Measurements from ENCODE around the gene DOK3.

DNA sequence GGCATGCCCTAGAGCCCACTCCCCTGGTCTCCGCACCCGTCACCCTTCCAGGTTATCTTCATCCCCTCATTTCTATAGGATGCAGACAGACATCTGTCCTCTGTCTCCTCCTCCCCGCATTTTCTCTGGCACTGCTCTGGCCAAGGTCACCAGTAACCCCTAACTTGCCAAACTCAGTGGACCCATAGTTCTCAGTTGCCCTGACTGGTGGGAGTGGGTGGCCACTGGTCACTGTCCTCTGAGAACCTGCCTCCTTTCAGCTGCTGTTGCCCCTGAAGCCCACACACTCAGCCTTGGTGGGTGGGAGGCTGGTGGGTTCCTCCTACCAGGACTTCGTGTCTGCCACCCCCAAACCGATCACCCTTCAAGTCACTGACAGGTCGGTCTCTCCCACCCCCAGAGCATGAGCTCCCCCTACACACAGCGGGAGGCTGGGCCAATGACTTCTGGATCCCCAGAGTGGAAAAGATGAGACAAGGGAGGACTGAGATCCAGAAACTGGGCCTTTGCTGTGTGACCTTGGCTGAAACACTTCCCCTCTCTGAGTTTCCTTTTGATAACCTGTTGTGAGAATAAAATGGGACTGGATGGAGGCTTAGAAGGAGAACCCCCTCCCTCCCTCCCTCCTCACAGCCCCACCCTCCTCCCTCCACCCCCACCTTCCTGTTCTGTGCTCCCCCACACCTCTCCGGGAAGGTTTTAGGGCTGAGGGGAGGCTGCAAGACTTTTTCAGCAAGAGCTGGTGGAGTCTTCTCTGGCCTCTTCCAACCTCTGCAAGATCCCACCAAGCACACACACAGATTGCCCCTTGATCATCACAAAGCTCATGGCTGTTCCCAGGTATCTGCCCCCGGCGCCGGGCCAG is 33.8 kb downstream of the DOK3 start:
- TF ChIP-seq POLR2A (IDR thresholded peaks at IDR 0.05) (no peak), EP300 (IDR thresholded peaks at IDR 0.05) (no peak), POLR2AphosphoS5 (IDR thresholded peaks at IDR 0.05) (peak in 2 of 4 donors; percentile 47 to 66)
- TF ChIP-seq, protein P1, sequence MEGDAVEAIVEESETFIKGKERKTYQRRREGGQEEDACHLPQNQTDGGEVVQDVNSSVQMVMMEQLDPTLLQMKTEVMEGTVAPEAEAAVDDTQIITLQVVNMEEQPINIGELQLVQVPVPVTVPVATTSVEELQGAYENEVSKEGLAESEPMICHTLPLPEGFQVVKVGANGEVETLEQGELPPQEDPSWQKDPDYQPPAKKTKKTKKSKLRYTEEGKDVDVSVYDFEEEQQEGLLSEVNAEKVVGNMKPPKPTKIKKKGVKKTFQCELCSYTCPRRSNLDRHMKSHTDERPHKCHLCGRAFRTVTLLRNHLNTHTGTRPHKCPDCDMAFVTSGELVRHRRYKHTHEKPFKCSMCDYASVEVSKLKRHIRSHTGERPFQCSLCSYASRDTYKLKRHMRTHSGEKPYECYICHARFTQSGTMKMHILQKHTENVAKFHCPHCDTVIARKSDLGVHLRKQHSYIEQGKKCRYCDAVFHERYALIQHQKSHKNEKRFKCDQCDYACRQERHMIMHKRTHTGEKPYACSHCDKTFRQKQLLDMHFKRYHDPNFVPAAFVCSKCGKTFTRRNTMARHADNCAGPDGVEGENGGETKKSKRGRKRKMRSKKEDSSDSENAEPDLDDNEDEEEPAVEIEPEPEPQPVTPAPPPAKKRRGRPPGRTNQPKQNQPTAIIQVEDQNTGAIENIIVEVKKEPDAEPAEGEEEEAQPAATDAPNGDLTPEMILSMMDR (IDR thresholded peaks at IDR 0.05), result no peak
